Left ventricle myocardium inferior (tissue), 1 donor: ENCODE results near the gene FAM171A2. TPM values are rescaled to one million over a fixed set of nuclear protein-coding genes. Genes with fewer than 3 reads are reported as not detected.

ENCODE experiments used
- DNase-seq: peaks from one replicate; pipeline ENCODE4 v3.0.0-alpha.2; 2020
- H3K27ac ChIP-seq: fragments of 200-600 bp; replicated peaks from 2 replicates; pipeline ENCODE4 v1.8.0; 2021
- H3K27me3 ChIP-seq: fragments of 200-600 bp; 2 replicates; pipeline ENCODE4 v1.8.0; 2021; ENCODE audit warnings: low read depth
- H3K36me3 ChIP-seq: fragments of 200-600 bp; 2 replicates; pipeline ENCODE4 v1.8.0; 2021
- H3K4me1 ChIP-seq: fragments of 200-600 bp; 2 replicates; pipeline ENCODE4 v1.8.0; 2021
- H3K4me3 ChIP-seq: fragments of 200-600 bp; 2 replicates; pipeline ENCODE4 v1.8.0; 2021; ENCODE audit warnings: mild to moderate bottlenecking, moderate library complexity
- H3K9me3 ChIP-seq: fragments of 200-600 bp; replicated peaks from 2 replicates; pipeline ENCODE4 v1.8.0; 2021
- CTCF ChIP-seq: fragments of 200-600 bp; IDR thresholded peaks from 2 replicates; pipeline ENCODE4 v1.8.0; 2021; ENCODE audit warnings: antibody characterized with exemption, mild to moderate bottlenecking, borderline replicate concordance
- intact Hi-C: fragments of 100-400 bp; cut with micrococcal nuclease; formaldehyde crosslinking; loops from one replicate; pipeline ENCODE4 v1.11.0; 2022
- long read RNA-seq: library from polyadenylated mRNA; unstranded; transcript quantifications from one replicate; pipeline ENCODE4 v2.0.0, GENCODE V29; 2021
- total RNA-seq: library from RNA; stranded (reverse); fragmentation: NEBNext Ultra II Directional; extraction: Animal tissue kit (Norgen Biotek cat#: 25700); gene quantifications from one replicate; pipeline ENCODE4 v1.2.1, GENCODE V29; 2021
- donor health status: DM: no; HTN: yes; CAD: no; lungs with severe emphysema.

The FAM171A2 gene
- total RNA-seq: 0.55 TPM
- long read RNA-seq, partial matches to known transcripts: 1 of 2 reads
- long read RNA-seq, other reads (novel, unspliced or antisense): 1 of 2 reads

- TF ChIP-seq CTCF: peak; percentile 93
- peak within 1 kb of the TSS; percentile 79 for H3K4me3 ChIP-seq
- peak; percentile 60 for DNase-seq
- H3K36me3 ChIP-seq: no peaks in the 10 kb centered on the region
- H3K27ac ChIP-seq: peak within 1 kb of the TSS; percentile 6
- no peaks in the 10 kb centered on the region for H3K9me3 ChIP-seq
- intact Hi-C loops: no loop called here
- peaks cover 49% of the 10 kb centered on the region for H3K27me3 ChIP-seq
- H3K4me1 ChIP-seq: peaks cover 30% of the 10 kb centered on the region
Measured at GRCh38 chr17:44363613-44364159, at the start of gene FAM171A2. FAM171A2 (minus strand) TSS chr17:44363853; CDS start chr17:44363714, 139 bp downstream.

GRCh38 chr17:44409309-44410028 lies 45.8 kb upstream of the FAM171A2 start:
- H3K4me3 ChIP-seq: no peak overlapping the region
- TF ChIP-seq CTCF: no peak
- no peaks in the 10 kb centered on the region for H3K4me1 ChIP-seq
- peaks cover 15% of the 10 kb centered on the region for H3K36me3 ChIP-seq
- no peaks in the 10 kb centered on the region for H3K27me3 ChIP-seq
- H3K9me3 ChIP-seq: no peaks in the 10 kb centered on the region
- H3K27ac ChIP-seq: no peak overlapping the region
- intact Hi-C loops: no loop called here
- no peak for DNase-seq

GRCh38 chr17:44408786-44409185 lies 45.1 kb upstream of the FAM171A2 start:
- no peak for DNase-seq
- intact Hi-C loops: no loop called here
- Histone ChIP-seq H3K9me3 (no peaks in the 10 kb centered on the region), H3K4me1 (no peaks in the 10 kb centered on the region), H3K4me3 (no peak overlapping the region), H3K36me3 (peaks cover 22% of the 10 kb centered on the region), H3K27ac (no peak overlapping the region), H3K27me3 (no peaks in the 10 kb centered on the region)
- no peak for TF ChIP-seq CTCF

- Histone ChIP-seq H3K36me3 (peaks cover 81% of the 10 kb centered on the region), H3K27ac (no peak overlapping the region), H3K4me3 (no peak overlapping the region), H3K27me3 (no peaks in the 10 kb centered on the region), H3K4me1 (no peaks in the 10 kb centered on the region), H3K9me3 (no peaks in the 10 kb centered on the region)
- intact Hi-C loops: no loop called here
- no peak for TF ChIP-seq CTCF
- DNase-seq: no peak
Measured at GRCh38 chr17:44402564-44403172, 39.0 kb upstream of the FAM171A2 start.

- peaks cover 92% of the 10 kb centered on the region for H3K36me3 ChIP-seq
- H3K27me3 ChIP-seq: no peaks in the 10 kb centered on the region
- DNase-seq: no peak
- peak; percentile 49 for TF ChIP-seq CTCF
- no peaks in the 10 kb centered on the region for H3K9me3 ChIP-seq
- no peak overlapping the region for H3K4me3 ChIP-seq
- H3K27ac ChIP-seq: no peak overlapping the region
- H3K4me1 ChIP-seq: no peaks in the 10 kb centered on the region
- intact Hi-C loops: no loop called here
Measured at GRCh38 chr17:44400226-44400847, 36.7 kb upstream of the FAM171A2 start.
